HL-60 (cell line): ENCODE data around the gene NEK3.
"Not testable (repeated sequence)": the region's sequence is repeated elsewhere in the genome, so short reads cannot be mapped to it uniquely, and the experiment has no call there.

ENCODE experiments used
- DNase-seq, 2 experiments: peaks; one replicate each; pipeline ENCODE4 v3.0.0-alpha.2; 2010 to 2020; ENCODE audit warnings: low read depth in 1 of 2, low spot score in 1 of 2
- H3K27ac ChIP-seq: fragments of 250-450 bp; sonication (Bioruptor Pico); replicated peaks from 2 replicates; pipeline ENCODE4 v1.5.1; 2020; ENCODE audit warnings: mild to moderate bottlenecking, moderate library complexity
- H3K27me3 ChIP-seq: fragments of 250-450 bp; sonication (Bioruptor Pico); 2 replicates; pipeline ENCODE4 v1.5.1; 2021; ENCODE audit warnings: mild to moderate bottlenecking, moderate library complexity; ENCODE audit not compliant: insufficient read depth, poor library complexity, severe bottlenecking
- H3K4me3 ChIP-seq: replicated peaks from 2 replicates; pipeline ENCODE4 v1.5.1; 2011; ENCODE audit warnings: mild to moderate bottlenecking, control low read depth, low read length; ENCODE audit not compliant: insufficient read depth
- CTCF ChIP-seq: IDR thresholded peaks from one replicate; pipeline ENCODE4 v1.5.1; 2011; ENCODE audit warnings: low read length, control low read depth, inconsistent platforms; ENCODE audit not compliant: insufficient read depth
- GABPA ChIP-seq: IDR thresholded peaks from 2 replicates; pipeline ENCODE4 v1.6.1; 2012; ENCODE audit warnings: low read depth
- POLR2AphosphoS5 ChIP-seq: IDR thresholded peaks from 2 replicates; pipeline ENCODE4 v1.6.1; 2012; ENCODE audit warnings: low read depth
- REST ChIP-seq: IDR thresholded peaks from 2 replicates; pipeline ENCODE4 v1.6.1; 2012; ENCODE audit warnings: low read depth; ENCODE audit not compliant: insufficient replicate concordance
- SPI1 ChIP-seq: IDR thresholded peaks from 2 replicates; pipeline ENCODE4 v1.6.1; 2012; ENCODE audit warnings: low read depth, mild to moderate bottlenecking, borderline replicate concordance

The NEK3 gene

GRCh38 chr13:52173970-52174369, 14.6 kb upstream of the NEK3 start:
- H3K27me3 ChIP-seq, H3K4me3 ChIP-seq, H3K27ac ChIP-seq: not testable (repeated sequence)
- TF ChIP-seq POLR2AphosphoS5 (peak; percentile 65; the same call in 1 of the 2 replicates), SPI1 (peak; percentile 84)
- DNase-seq: peak in 1 of 2 experiments; percentile 60

- Histone ChIP-seq H3K27ac (no peak overlapping the region), H3K4me3 (no peak overlapping the region)
- DNase-seq: no peak
Measured at GRCh38 chr13:52173373-52173772, 14.0 kb upstream of the NEK3 start.

GRCh38 chr13:52171686-52172085, 12.3 kb upstream of the NEK3 start:
- not testable (repeated sequence) for H3K27ac ChIP-seq, DNase-seq, H3K27me3 ChIP-seq, H3K4me3 ChIP-seq

More at GRCh38 chr13:52173373-52173772, 14.0 kb upstream of the NEK3 start:
- TF ChIP-seq POLR2AphosphoS5 (no peak), CTCF (no peak), GABPA (no peak), SPI1 (no peak), REST (no peak)
- no peaks in the 10 kb centered on the region for H3K27me3 ChIP-seq

- not testable (repeated sequence) for DNase-seq, H3K4me3 ChIP-seq, H3K27ac ChIP-seq, H3K27me3 ChIP-seq
Measured at GRCh38 chr13:52170828-52171391, 11.5 kb upstream of the NEK3 start.

- TF ChIP-seq SPI1: no peak
- DNase-seq: no peak
- no peak overlapping the region for H3K4me3 ChIP-seq
Measured at GRCh38 chr13:52169839-52170238, 10.4 kb upstream of the NEK3 start.

GRCh38 chr13:52165411-52165810, 6.0 kb upstream of the NEK3 start:
- TF ChIP-seq POLR2AphosphoS5: no peak
- TF ChIP-seq SPI1: no peak
- no peak for TF ChIP-seq CTCF
- no peak for TF ChIP-seq GABPA
- TF ChIP-seq REST: no peak

More at GRCh38 chr13:52169839-52170238, 10.4 kb upstream of the NEK3 start:
- no peak overlapping the region for H3K27ac ChIP-seq
- H3K27me3 ChIP-seq: no peaks in the 10 kb centered on the region

More at GRCh38 chr13:52165411-52165810, 6.0 kb upstream of the NEK3 start:
- H3K27me3 ChIP-seq: no peaks in the 10 kb centered on the region
- H3K4me3 ChIP-seq: no peak overlapping the region
- DNase-seq: no peak
- no peak overlapping the region for H3K27ac ChIP-seq
